OCI-LY1 (cell line): Measurements from ENCODE around the gene PLEKHH1.

Source experiments
- CTCF ChIP-seq: fragments of 200-600 bp; sonication (generic), shearing (Covaris generic); IDR thresholded peaks from 2 replicates; pipeline ENCODE4 v1.5.1; 2017; ENCODE audit warnings: mild to moderate bottlenecking, antibody characterized with exemption, low read length, moderate library complexity, mixed read lengths
- EZH2 ChIP-seq: fragments of 200-600 bp; sonication (generic), shearing (Covaris generic); IDR thresholded peaks from 2 replicates; pipeline ENCODE4 v1.8.0; 2017; ENCODE audit warnings: borderline replicate concordance, mixed run types, mild to moderate bottlenecking, antibody characterized with exemption, low read length, moderate library complexity, mixed read lengths

DNA sequence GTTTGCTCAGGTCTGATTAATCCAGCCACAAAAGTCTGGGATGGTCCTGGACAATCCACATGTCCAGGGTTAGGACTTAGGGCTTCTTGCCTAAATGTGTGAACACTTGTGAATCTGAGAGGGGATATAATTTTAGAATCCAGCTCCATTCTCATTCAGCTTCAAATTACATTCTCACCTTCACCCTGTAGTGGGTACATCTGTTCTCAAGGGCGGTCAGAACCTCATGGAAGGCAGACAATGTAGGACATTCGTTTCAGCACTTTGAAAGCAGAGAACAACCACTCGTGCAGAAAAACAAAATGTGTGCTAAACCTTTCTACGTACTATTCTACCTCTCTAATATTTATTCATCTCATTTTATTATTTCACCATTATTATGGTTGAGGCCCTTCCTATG, 45.8 kb upstream of the PLEKHH1 start:
- TF ChIP-seq CTCF (no peak), EZH2 (no peak)
